Naive B cell (primary cell): Measurements from ENCODE around the gene MYO10. TPM values are rescaled to one million over a fixed set of nuclear protein-coding genes. Genes with fewer than 3 reads are reported as not detected.
A peak's percentile ranks its signal among the peaks of the same experiment; 100 is the strongest.

ENCODE experiments used
- ATAC-seq, 2 donors: fragments of 150-1000 bp; cut with Tn5 transposase; 2 replicates each; pipeline ENCODE4 v1.10.0; 2021; ENCODE audit warnings: low read depth in 2 of 2, mild to moderate bottlenecking in 2 of 2, moderate library complexity in 2 of 2
- DNase-seq: peaks from one replicate; pipeline ENCODE4 v3.0.0; 2022
- H3K27ac Mint-ChIP-seq, 6 donors: one replicate each; pipeline ENCODE4 v1.8.0; 2020 to 2022; ENCODE audit warnings: mild to moderate bottlenecking in 6 of 6, mixed read lengths in 6 of 6, moderate library complexity in 5 of 6, inconsistent platforms in 2 of 6
- H3K27me3 Mint-ChIP-seq, 3 donors: one replicate each; pipeline ENCODE4 v1.8.0; 2021 to 2022; ENCODE audit warnings: mixed read lengths in 3 of 3, mild to moderate bottlenecking in 1 of 3
- H3K36me3 Mint-ChIP-seq, 2 donors: one replicate each; pipeline ENCODE4 v1.8.0; 2020 to 2022; ENCODE audit warnings: mixed read lengths in 2 of 2, inconsistent platforms in 1 of 2, mild to moderate bottlenecking in 1 of 2
- H3K4me1 Mint-ChIP-seq, 3 donors: one replicate each; pipeline ENCODE4 v1.8.0; 2020 to 2022; ENCODE audit warnings: mixed read lengths in 3 of 3, inconsistent platforms in 1 of 3, mild to moderate bottlenecking in 1 of 3, moderate library complexity in 1 of 3
- H3K4me3 Mint-ChIP-seq, 8 donors: one replicate each; pipeline ENCODE4 v1.8.0; 2020 to 2022; ENCODE audit warnings: mild to moderate bottlenecking in 8 of 8, mixed read lengths in 8 of 8, moderate library complexity in 8 of 8, inconsistent platforms in 2 of 8
- H3K9me3 Mint-ChIP-seq, 7 donors: one replicate each; pipeline ENCODE4 v1.8.0; 2020 to 2022; ENCODE audit warnings: mixed read lengths in 7 of 7, mild to moderate bottlenecking in 5 of 7, inconsistent platforms in 2 of 7, moderate library complexity in 1 of 7
- polyA plus RNA-seq, 6 donors: library from polyadenylated mRNA; unstranded; fragments of 300-500 nt; fragmentation: Illumina TruSeq; gene quantifications; one replicate each; pipeline ENCODE4 v1.2.3, GENCODE V29; 2021; ENCODE audit warnings: low read depth in 6 of 6

MYO10 gene
- polyA plus RNA-seq, 6 donors from 2014 or later = 0.03 to 0.87 TPM; not detected in 4

GRCh38 chr5:16869821-16870796 lies 66.0 kb downstream of the MYO10 start:
- peaks cover 4 to 14% of the 10 kb centered on the region in 2 donors for H3K36me3 Mint-ChIP-seq
- peak overlapping the region in 1 of 8 donors; percentile 29 for H3K4me3 Mint-ChIP-seq
- ATAC-seq (no peak), DNase-seq (no peak)
- peak overlapping the region in 1 of 6 donors; percentile 18 for H3K27ac Mint-ChIP-seq
- H3K4me1 Mint-ChIP-seq = no peaks in the 10 kb centered on the region
- H3K27me3 Mint-ChIP-seq = no peaks in the 10 kb centered on the region
- H3K9me3 Mint-ChIP-seq = peaks cover 9 to 34% (median 28%) of the 10 kb centered on the region in 7 donors

DNA sequence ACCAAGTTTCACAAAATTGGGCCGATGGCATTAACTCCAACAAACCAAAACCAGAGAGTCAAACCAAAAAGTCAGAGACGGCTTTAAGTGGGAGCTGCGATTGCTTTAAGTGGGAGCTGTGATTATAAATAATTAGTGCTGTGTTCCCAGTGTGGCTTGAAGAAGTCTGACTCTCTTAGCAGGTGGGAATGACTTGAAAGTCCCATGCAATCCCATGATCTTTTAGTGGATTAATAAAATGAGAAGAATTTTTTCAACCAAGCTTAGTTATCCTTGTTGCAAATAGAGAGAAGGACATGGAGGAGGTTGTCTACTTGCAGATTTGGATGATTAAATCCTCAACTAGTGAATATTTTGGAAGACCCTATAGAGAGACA lies 68.5 kb downstream of the MYO10 start:
- Mint-ChIP-seq H3K4me3 (no peak overlapping the region), H3K27me3 (no peaks in the 10 kb centered on the region), H3K27ac (no peak overlapping the region), H3K4me1 (no peaks in the 10 kb centered on the region), H3K36me3 (peaks cover 0 to 14% of the 10 kb centered on the region in 2 donors), H3K9me3 (peaks cover 7 to 19% (median 12%) of the 10 kb centered on the region in 7 donors)
- no peak for ATAC-seq
- DNase-seq = no peak

- Mint-ChIP-seq H3K27me3 (no peaks in the 10 kb centered on the region), H3K4me3 (no peak overlapping the region), H3K36me3 (peaks cover 0 to 8% of the 10 kb centered on the region in 2 donors), H3K4me1 (no peaks in the 10 kb centered on the region), H3K27ac (no peak overlapping the region), H3K9me3 (peaks cover 2 to 14% (median 8%) of the 10 kb centered on the region in 7 donors)
- ATAC-seq (no peak), DNase-seq (no peak)
Observed at GRCh38 chr5:16866795-16867576, 69.1 kb downstream of the MYO10 start.

GRCh38 chr5:16866273-16866672 lies 69.8 kb downstream of the MYO10 start:
- DNase-seq (no peak), ATAC-seq (no peak)
- Mint-ChIP-seq H3K36me3 (peaks cover 0 to 1% of the 10 kb centered on the region in 2 donors), H3K4me1 (no peaks in the 10 kb centered on the region), H3K27ac (no peak overlapping the region), H3K4me3 (no peak overlapping the region), H3K27me3 (no peaks in the 10 kb centered on the region), H3K9me3 (peaks cover 0 to 9% (median 2%) of the 10 kb centered on the region in 7 donors)

DNA sequence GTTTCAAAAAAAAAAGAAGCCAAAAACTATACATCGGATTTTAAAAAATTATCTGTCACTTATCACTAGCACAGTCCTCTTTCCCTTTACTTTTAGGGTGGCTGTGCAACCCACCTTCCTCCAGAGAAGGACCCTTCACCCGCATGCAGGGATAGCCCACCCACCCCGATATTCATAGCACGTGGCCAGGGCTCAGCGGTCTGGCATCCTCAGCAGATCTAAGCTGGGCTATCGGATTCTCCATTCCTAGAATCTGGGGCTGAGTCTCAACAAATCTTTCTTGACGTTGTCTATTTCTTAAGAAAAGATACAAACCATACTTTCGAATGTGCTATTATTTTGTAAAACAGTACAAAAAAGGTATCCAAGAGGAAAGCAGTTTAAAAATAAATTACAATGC lies 70.9 kb downstream of the MYO10 start:
- no peaks in the 10 kb centered on the region for H3K27me3 Mint-ChIP-seq
- no peaks in the 10 kb centered on the region for H3K4me1 Mint-ChIP-seq
- ATAC-seq = no peak
- H3K4me3 Mint-ChIP-seq = no peak overlapping the region
- H3K36me3 Mint-ChIP-seq = no peaks in the 10 kb centered on the region
- H3K27ac Mint-ChIP-seq = no peak overlapping the region
- peaks cover 0 to 7% (median 4%) of the 10 kb centered on the region in 7 donors for H3K9me3 Mint-ChIP-seq
- DNase-seq = no peak

- H3K36me3 Mint-ChIP-seq = no peaks in the 10 kb centered on the region
- H3K27me3 Mint-ChIP-seq = no peaks in the 10 kb centered on the region
- no peak overlapping the region for H3K27ac Mint-ChIP-seq
- H3K4me3 Mint-ChIP-seq = no peak overlapping the region
- no peaks in the 10 kb centered on the region for H3K4me1 Mint-ChIP-seq
- DNase-seq (no peak), ATAC-seq (no peak)
- H3K9me3 Mint-ChIP-seq = peaks cover 0 to 10% (median 4%) of the 10 kb centered on the region in 7 donors
Observed at GRCh38 chr5:16864631-16865131, 71.4 kb downstream of the MYO10 start.

- H3K27ac Mint-ChIP-seq = no peak overlapping the region
Observed at GRCh38 chr5:16863469-16863946, 72.6 kb downstream of the MYO10 start.

GRCh38 chr5:16862777-16863176 lies 73.3 kb downstream of the MYO10 start:
- Mint-ChIP-seq H3K27ac (peak overlapping the region in 1 of 6 donors; percentile 21), H3K4me3 (no peak overlapping the region), H3K36me3 (no peaks in the 10 kb centered on the region), H3K4me1 (no peaks in the 10 kb centered on the region), H3K9me3 (peaks cover 0 to 17% (median 4%) of the 10 kb centered on the region in 7 donors), H3K27me3 (no peaks in the 10 kb centered on the region)
- ATAC-seq (no peak), DNase-seq (no peak)

More at GRCh38 chr5:16863469-16863946, 72.6 kb downstream of the MYO10 start:
- DNase-seq (no peak), ATAC-seq (no peak)
- Mint-ChIP-seq H3K36me3 (no peaks in the 10 kb centered on the region), H3K27me3 (no peaks in the 10 kb centered on the region), H3K4me1 (no peaks in the 10 kb centered on the region), H3K9me3 (peaks cover 0 to 17% (median 4%) of the 10 kb centered on the region in 7 donors), H3K4me3 (no peak overlapping the region)

GRCh38 chr5:16859346-16859745 lies 76.7 kb downstream of the MYO10 start:
- H3K4me1 Mint-ChIP-seq = no peaks in the 10 kb centered on the region
- H3K27ac Mint-ChIP-seq = no peak overlapping the region
- H3K9me3 Mint-ChIP-seq = peaks cover 0 to 18% (median 4%) of the 10 kb centered on the region in 7 donors
- no peak for DNase-seq
- H3K4me3 Mint-ChIP-seq = no peak overlapping the region
- no peaks in the 10 kb centered on the region for H3K27me3 Mint-ChIP-seq
- no peaks in the 10 kb centered on the region for H3K36me3 Mint-ChIP-seq
- ATAC-seq = no peak

- DNase-seq = no peak
- no peaks in the 10 kb centered on the region for H3K4me1 Mint-ChIP-seq
- no peak overlapping the region for H3K4me3 Mint-ChIP-seq
- H3K9me3 Mint-ChIP-seq = peaks cover 0 to 18% (median 4%) of the 10 kb centered on the region in 7 donors
- no peaks in the 10 kb centered on the region for H3K27me3 Mint-ChIP-seq
- no peak for ATAC-seq
- no peaks in the 10 kb centered on the region for H3K36me3 Mint-ChIP-seq
- H3K27ac Mint-ChIP-seq = no peak overlapping the region
Observed at GRCh38 chr5:16858151-16858550, 77.9 kb downstream of the MYO10 start.

DNA sequence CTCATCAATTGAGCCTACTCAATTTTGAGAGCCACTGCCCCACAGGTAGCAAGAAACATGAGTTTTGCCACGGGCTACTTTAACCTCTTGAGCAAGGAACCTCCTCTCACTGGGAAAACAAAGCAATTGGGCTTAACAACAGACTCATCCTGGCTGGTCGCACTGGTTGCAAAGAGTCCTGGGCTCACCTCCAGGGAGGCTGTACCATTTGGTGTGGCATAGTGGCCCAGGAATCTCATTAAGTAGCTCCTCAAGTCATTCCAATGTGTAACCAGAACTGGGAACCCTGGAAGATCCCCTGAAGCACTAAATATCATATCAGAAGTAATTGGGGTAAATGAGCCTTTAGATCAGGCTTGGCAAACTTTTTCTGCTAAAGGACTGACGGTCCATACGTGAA lies 78.5 kb downstream of the MYO10 start:
- Mint-ChIP-seq H3K27me3 (no peaks in the 10 kb centered on the region), H3K9me3 (peaks cover 0 to 18% (median 4%) of the 10 kb centered on the region in 7 donors), H3K4me1 (no peaks in the 10 kb centered on the region), H3K27ac (no peak overlapping the region), H3K4me3 (no peak overlapping the region), H3K36me3 (no peaks in the 10 kb centered on the region)
- ATAC-seq = no peak
- DNase-seq = no peak

DNA sequence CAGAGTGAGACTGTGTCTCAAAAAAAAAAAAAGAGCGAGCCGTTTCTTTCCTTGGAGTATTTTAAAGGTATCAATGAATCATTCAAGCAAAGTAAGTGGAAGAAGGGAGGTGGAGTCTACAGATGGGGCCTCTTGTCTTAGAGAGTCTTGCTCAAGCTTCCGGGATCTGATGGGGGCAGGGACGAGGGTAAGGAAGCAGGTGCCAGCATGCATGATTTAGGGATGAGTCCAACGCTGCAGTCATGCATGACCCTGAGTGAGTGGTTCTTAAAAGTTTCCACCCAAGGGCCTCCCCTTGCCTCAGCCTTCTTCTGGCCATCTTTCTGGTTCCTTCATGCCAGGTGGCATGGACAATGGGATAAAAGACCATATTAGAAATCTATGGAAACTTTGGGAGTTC lies 79.6 kb downstream of the MYO10 start:
- no peak overlapping the region for H3K27ac Mint-ChIP-seq
- no peak for ATAC-seq
- no peak overlapping the region for H3K4me3 Mint-ChIP-seq
- no peak for DNase-seq
- no peaks in the 10 kb centered on the region for H3K4me1 Mint-ChIP-seq
- no peaks in the 10 kb centered on the region for H3K27me3 Mint-ChIP-seq
- H3K9me3 Mint-ChIP-seq = peaks cover 0 to 18% (median 4%) of the 10 kb centered on the region in 7 donors
- H3K36me3 Mint-ChIP-seq = no peaks in the 10 kb centered on the region

DNA sequence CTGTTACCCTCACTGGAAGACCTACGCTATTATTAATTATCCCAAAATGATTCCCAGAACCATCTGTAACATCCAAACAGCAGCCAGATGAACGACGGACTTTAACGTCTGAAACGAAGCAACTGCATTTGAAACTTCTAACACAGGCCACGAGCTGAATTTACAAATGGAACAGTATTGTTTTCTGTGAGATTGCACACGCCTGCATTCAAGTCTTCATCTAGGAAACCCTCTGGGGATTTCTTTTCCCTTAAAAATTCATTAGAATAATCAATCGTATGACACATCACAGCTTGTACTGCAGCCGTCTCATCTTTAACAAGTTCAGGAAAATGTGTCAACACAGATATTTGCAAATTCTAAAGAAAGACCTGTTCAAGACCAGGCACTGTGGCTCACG lies 80.2 kb downstream of the MYO10 start:
- DNase-seq (no peak), ATAC-seq (no peak)
- no peaks in the 10 kb centered on the region for H3K4me1 Mint-ChIP-seq
- peaks cover 0 to 18% (median 4%) of the 10 kb centered on the region in 7 donors for H3K9me3 Mint-ChIP-seq
- H3K27me3 Mint-ChIP-seq = no peaks in the 10 kb centered on the region
- no peaks in the 10 kb centered on the region for H3K36me3 Mint-ChIP-seq
- H3K27ac Mint-ChIP-seq = no peak overlapping the region
- H3K4me3 Mint-ChIP-seq = no peak overlapping the region
